ENCODE data around the gene PTPRCAP. TPM values are rescaled to one million over a fixed set of nuclear protein-coding genes. Genes with fewer than 3 reads are reported as not detected.
"Not testable (repeated sequence)": the region's sequence is repeated elsewhere in the genome, so short reads cannot be mapped to it uniquely, and the experiment has no call there.

Gene PTPRCAP
- polyA plus RNA-seq, 4 donors: 0.86 to 2.4 (median 2.0) TPM

GRCh38 chr11:67428052-67429001 lies 9.2 kb downstream of the PTPRCAP start, which contains the start of gene RPS6KB2:
TSS of gene RPS6KB2 (plus strand) at chr11:67428494. CDS start at chr11:67428546, 52 bp downstream.
- DNase-seq (ENCODE audit: low read depth in 4 of 4, low spot score in 3 of 4): peak; percentile 93 to 97 (median 96)

DNA sequence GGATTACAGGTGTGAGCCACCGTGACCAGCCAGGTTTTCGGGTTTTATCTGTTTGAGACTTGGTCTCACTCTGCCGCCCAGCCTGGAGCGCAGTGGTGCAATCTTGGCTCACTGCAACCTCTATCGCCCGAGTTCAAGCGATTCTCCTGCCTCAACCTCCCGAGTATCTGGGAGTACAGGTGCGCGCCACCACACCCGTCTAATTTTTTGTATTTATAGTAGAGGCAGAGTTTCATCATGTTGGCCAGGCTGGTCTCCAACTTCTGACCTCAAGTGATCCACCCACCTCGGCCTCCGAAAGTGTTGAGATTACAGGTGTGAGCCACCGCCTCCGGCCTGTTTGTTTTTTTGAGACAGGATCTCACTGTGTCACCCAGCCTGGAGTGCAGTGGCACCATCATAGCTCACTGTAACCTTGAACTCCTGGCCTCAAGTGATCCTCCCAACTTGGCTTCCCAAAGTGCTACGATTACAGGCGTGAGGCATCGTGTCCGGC lies 10.1 kb downstream of the PTPRCAP start:
- not testable (repeated sequence) for DNase-seq (ENCODE audit: low read depth in 4 of 4, low spot score in 3 of 4)

GRCh38 chr11:67423891-67424613 lies 13.4 kb downstream of the PTPRCAP start:
- DNase-seq (ENCODE audit: low read depth in 4 of 4, low spot score in 3 of 4): no peak

DNA sequence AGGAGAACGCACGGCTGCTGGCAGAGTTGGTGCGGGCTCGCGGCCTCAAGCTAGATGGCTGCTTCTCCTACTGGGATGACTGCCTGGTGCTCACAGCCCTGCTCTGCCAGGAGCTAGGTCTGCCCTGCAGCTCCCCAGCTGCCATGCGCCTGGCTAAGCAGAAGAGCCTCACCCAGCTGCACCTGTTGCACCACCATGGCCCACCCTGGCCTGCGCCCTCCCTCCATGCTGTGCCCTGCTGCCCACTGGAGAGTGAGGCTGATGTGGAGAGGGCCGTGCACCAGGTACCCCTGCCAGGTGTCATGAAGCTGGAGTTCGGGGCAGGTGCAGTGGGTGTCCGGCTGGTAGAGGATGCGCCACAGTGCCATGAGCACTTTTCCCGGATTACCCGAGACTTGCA lies 14.0 kb downstream of the PTPRCAP start:
- DNase-seq (ENCODE audit: low read depth in 4 of 4, low spot score in 3 of 4): no peak

- no peak for DNase-seq (ENCODE audit: low read depth in 4 of 4, low spot score in 3 of 4)
Observed at GRCh38 chr11:67422891-67423290, 14.6 kb downstream of the PTPRCAP start.

GRCh38 chr11:67421430-67422031 lies 16.0 kb downstream of the PTPRCAP start:
- DNase-seq (ENCODE audit: low read depth in 4 of 4, low spot score in 3 of 4): no peak

DNA sequence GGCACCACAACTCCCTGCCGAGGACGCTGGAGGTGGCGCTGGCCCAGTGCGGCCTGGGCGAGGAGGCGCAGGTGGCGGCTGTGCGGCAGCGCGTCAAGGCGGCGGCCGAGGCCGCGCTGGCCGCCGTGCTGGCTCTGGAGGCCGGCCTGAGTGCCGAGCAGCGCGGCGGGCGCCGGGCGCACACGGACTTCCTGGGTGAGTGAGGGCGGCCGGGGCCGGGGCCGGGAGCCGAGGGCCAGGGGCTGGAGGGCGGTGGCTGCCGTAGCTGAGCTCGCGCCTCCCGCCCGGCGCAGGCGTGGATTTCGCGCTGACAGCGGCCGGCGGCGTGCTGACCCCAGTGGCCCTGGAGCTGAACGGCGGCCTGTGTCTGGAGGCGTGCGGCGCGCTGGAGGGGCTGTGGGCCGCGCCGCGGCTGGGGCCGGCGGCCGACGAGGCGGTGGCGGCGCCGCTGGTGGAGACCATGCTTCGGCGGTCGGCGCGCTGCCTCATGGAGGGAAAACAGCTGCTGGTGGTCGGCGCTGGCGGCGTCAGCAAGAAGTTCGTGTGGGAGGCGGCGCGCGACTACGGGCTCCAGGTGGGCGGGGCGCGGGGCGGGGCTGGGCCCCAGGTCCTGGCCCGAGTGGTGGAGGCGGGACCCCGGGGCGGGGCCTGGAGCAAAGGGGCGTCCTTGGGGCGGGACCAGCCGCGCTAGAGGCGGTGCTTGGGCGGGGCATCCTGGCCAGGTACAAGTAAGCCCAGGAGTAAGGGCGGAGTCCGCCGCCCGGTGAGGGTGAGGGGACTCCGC lies 16.6 kb downstream of the PTPRCAP start:
- peak; percentile 80 to 92 (median 86) for DNase-seq (ENCODE audit: low read depth in 4 of 4, low spot score in 3 of 4)

- DNase-seq (ENCODE audit: low read depth in 4 of 4, low spot score in 3 of 4): no peak
Observed at GRCh38 chr11:67420147-67420645, 17.3 kb downstream of the PTPRCAP start.

DNA sequence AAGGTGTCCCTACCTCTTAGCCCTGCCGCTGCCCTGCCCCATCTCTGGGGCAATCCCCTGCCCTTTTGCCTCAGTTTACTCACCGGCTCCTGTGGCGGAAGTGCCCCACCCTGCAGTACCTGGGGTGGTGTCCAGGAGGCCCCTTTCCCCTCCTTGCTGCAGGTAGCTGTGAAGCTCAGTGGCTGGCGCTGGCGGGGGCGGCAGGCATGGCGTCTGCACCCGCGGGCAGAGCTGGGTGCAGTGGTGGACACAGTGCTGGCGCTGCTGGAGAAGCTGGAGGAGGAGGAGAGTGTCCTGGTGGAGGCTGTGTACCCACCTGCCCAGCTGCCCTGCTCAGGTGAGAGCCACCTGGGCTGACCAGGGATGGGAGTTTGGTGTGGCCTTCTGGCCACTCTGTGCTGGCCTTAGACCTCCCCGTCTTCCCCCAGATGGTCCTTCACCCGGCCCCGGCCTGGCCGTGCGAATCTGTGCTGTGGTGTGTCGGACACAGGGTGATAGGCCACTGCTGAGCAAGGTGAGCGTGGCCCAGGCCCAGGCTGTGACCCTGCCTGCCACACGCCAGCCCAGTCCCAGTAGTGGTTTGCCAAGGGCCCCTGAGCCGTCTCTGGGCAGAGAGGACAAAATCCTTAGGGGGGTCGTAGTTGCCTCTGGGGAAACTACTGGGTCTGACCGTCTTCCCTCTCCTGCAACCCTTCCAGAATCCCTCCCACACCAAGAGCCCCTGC lies 18.0 kb downstream of the PTPRCAP start:
- DNase-seq (ENCODE audit: low read depth in 4 of 4, low spot score in 3 of 4): no peak

GRCh38 chr11:67418476-67419281 lies 18.8 kb downstream of the PTPRCAP start:
- DNase-seq (ENCODE audit: low read depth in 4 of 4, low spot score in 3 of 4): no peak

DNA sequence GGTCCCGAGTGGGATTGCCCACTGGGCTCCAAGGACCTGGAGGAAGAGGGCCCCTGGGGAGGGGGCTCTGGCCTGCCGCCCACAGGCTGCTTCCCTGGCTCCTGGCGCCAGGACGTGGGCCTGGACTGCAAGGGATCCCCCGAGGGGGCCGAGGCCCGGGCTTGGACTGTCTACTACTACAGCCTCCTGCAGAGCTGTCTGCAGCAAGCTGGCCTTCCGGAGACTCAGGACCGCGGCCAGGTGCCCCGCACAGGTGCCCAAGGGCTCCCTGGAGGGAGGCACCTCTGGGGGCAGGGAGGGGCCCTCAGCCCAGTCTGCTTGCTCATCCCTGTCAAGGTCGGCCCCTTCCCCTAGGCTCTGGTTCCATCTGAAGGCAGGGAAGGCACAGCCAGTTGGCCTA lies 20.1 kb downstream of the PTPRCAP start:
- no peak for DNase-seq (ENCODE audit: low read depth in 4 of 4, low spot score in 3 of 4)

DNA sequence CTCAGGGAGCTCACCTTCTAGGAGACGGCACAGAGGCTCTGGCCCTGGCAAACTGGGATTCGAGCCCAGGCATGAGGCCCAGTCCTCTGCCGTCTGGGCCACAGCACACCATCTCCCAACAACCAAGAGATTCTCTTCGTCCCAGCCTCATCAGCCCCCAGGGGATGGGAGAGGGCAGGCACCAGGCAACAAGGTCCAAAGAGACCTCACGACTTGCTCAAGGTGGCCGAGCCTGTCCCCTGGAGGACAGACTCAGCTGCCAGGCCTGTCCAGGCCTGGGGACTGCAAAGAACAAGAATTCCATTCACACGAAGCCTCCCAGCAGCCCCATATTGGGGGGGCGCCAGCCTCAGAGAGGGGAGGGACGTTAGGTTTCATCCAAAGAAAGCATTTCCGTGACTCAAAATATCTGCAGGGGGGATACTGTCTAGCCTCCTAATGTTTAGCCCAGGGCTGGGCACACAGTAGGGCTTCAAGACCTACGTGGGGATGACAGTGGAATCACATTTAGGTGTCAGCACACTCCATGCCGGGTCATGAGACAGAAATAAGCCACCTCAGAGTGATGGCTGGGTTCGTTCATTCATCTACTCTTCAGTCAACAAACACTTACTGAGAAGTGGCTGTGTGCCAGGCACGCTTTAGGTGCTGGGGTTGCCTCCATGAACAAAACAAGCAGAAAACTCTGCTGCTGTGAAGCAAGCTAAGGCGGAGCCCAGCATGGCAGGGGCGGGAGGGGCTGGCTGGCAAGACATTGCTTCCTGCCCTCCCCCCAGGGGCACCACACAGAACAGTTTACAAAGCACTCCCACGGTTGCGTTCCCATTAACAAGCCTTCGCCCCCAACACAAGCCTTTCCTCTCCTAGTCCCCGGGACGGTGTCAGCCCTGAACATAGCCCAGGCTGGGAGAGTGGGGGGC lies 20.8 kb downstream of the PTPRCAP start:
- no peak for DNase-seq (ENCODE audit: low read depth in 4 of 4, low spot score in 3 of 4)

- no peak for DNase-seq (ENCODE audit: low read depth in 4 of 4, low spot score in 3 of 4)
Observed at GRCh38 chr11:67415501-67416304, 21.8 kb downstream of the PTPRCAP start, which contains the start of gene CARNS1. TSS of gene CARNS1 (plus strand) at chr11:67415678. CDS start at chr11:67416200, 522 bp downstream.

DNA sequence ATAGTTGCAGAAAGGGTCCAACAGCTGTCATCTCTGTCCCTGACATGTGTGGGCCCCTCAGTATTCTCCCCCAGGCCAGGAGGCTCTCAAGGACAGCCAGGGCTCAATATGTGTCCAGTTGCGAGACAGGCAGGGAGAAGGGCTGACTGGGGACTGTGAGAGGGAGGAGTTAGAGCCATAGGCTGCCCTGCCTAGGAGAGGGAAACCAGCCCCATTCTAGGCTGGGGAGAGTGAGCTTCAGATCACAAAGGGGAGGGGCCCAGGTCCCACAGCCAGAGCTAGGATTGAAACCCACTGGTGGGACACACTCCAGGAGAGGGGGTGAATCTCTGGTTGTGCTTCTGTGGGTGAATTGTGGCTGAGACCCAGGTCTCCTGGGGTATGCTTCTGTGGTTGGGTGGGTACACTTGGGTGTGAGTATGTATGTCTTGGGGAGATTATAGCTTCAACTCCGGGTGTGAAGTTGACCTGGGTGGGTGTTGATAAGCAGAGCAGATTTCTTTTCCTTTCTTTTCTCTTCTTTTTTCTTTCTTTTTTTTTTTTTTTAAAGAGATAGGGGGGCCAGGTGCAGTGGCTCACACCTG lies 24.1 kb downstream of the PTPRCAP start:
- no peak for DNase-seq (ENCODE audit: low read depth in 4 of 4, low spot score in 3 of 4)

- DNase-seq (ENCODE audit: low read depth in 4 of 4, low spot score in 3 of 4): no peak
Observed at GRCh38 chr11:67412495-67413179, 24.8 kb downstream of the PTPRCAP start.

- DNase-seq (ENCODE audit: low read depth in 4 of 4, low spot score in 3 of 4): no peak
Observed at GRCh38 chr11:67411785-67412152, 25.7 kb downstream of the PTPRCAP start.
